ENCODE measurements around the gene ULK4.
"Not testable (repeated sequence)": the region's sequence is repeated elsewhere in the genome, so short reads cannot be mapped to it uniquely, and the experiment has no call there.

Gene ULK4

GRCh38 chr3:41912280-41912679 lies 49.6 kb downstream of the ULK4 start:
- H3K27ac ChIP-seq (ENCODE audit: low read length), result no peak overlapping the region
- no peak overlapping the region for H3K9ac ChIP-seq (ENCODE audit: low read length in 2 of 2)
- H3K27me3 ChIP-seq (ENCODE audit: control insufficient read depth in 1 of 2, insufficient read depth in 2 of 2, low read length in 2 of 2), result no peaks in the 10 kb centered on the region
- no peaks in the 10 kb centered on the region for H3K9me3 ChIP-seq (ENCODE audit: control insufficient read depth in 2 of 2, low read length in 2 of 2)
- H3K36me3 ChIP-seq (ENCODE audit: control insufficient read depth in 2 of 2, insufficient read depth in 2 of 2, low read length in 2 of 2), result no peaks in the 10 kb centered on the region
- no peak overlapping the region for H3K4me3 ChIP-seq (ENCODE audit: low read length in 2 of 2)
- H3K4me1 ChIP-seq (ENCODE audit: control insufficient read depth, insufficient read depth, low read length), result no peaks in the 10 kb centered on the region

- Histone ChIP-seq H3K27ac (ENCODE audit: low read length) (no peak overlapping the region), H3K4me1 (ENCODE audit: control insufficient read depth, insufficient read depth, low read length) (no peaks in the 10 kb centered on the region), H3K27me3 (ENCODE audit: control insufficient read depth in 1 of 2, insufficient read depth in 2 of 2, low read length in 2 of 2) (no peaks in the 10 kb centered on the region), H3K4me3 (ENCODE audit: low read length in 2 of 2) (no peak overlapping the region), H3K9me3 (ENCODE audit: control insufficient read depth in 2 of 2, low read length in 2 of 2) (no peaks in the 10 kb centered on the region), H3K9ac (ENCODE audit: low read length in 2 of 2) (no peak overlapping the region), H3K36me3 (ENCODE audit: control insufficient read depth in 2 of 2, insufficient read depth in 2 of 2, low read length in 2 of 2) (peaks cover 0 to 2% of the 10 kb centered on the region in 2 donors)
Observed at GRCh38 chr3:41907330-41908073, 54.4 kb downstream of the ULK4 start.

DNA sequence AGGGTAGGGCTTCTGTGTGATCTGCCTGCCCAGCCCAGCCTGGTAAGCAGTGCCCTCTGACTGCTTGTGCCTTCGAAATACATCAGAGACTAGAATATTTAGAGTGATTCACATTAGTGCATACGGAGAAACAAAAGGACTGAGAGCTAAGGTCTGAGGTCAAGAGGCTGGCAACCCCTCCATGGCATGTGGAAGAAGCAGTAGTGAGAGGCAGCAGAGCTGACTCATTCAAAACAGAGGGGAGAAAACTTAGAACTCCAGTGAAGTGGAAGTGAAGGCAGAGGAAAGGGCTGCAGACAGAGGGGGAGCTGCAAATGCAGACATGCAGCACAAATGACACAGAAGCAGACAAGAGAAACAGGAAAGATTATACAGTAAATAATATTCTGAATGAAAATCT lies 61.6 kb downstream of the ULK4 start:
- H3K9ac ChIP-seq (ENCODE audit: low read length in 2 of 2), result no peak overlapping the region
- no peak overlapping the region for H3K27ac ChIP-seq (ENCODE audit: low read length)
- no peaks in the 10 kb centered on the region for H3K4me1 ChIP-seq (ENCODE audit: control insufficient read depth, insufficient read depth, low read length)
- H3K36me3 ChIP-seq (ENCODE audit: control insufficient read depth in 2 of 2, insufficient read depth in 2 of 2, low read length in 2 of 2), result peaks cover 3 to 4% of the 10 kb centered on the region in 2 donors
- no peaks in the 10 kb centered on the region for H3K9me3 ChIP-seq (ENCODE audit: control insufficient read depth in 2 of 2, low read length in 2 of 2)
- H3K4me3 ChIP-seq (ENCODE audit: low read length in 2 of 2), result no peak overlapping the region
- no peaks in the 10 kb centered on the region for H3K27me3 ChIP-seq (ENCODE audit: control insufficient read depth in 1 of 2, insufficient read depth in 2 of 2, low read length in 2 of 2)

GRCh38 chr3:41898631-41899030 lies 63.3 kb downstream of the ULK4 start:
- H3K4me3 ChIP-seq (ENCODE audit: low read length in 2 of 2), result no peak overlapping the region
- peaks cover 3 to 4% of the 10 kb centered on the region in 2 donors for H3K36me3 ChIP-seq (ENCODE audit: control insufficient read depth in 2 of 2, insufficient read depth in 2 of 2, low read length in 2 of 2)
- no peaks in the 10 kb centered on the region for H3K27me3 ChIP-seq (ENCODE audit: control insufficient read depth in 1 of 2, insufficient read depth in 2 of 2, low read length in 2 of 2)
- no peaks in the 10 kb centered on the region for H3K9me3 ChIP-seq (ENCODE audit: control insufficient read depth in 2 of 2, low read length in 2 of 2)
- H3K4me1 ChIP-seq (ENCODE audit: control insufficient read depth, insufficient read depth, low read length), result no peaks in the 10 kb centered on the region
- H3K27ac ChIP-seq (ENCODE audit: low read length), result no peak overlapping the region
- H3K9ac ChIP-seq (ENCODE audit: low read length in 2 of 2), result no peak overlapping the region

GRCh38 chr3:41893977-41894376 lies 67.9 kb downstream of the ULK4 start:
- H3K27me3 ChIP-seq (ENCODE audit: control insufficient read depth in 1 of 2, insufficient read depth in 2 of 2, low read length in 2 of 2), result no peaks in the 10 kb centered on the region
- no peaks in the 10 kb centered on the region for H3K4me1 ChIP-seq (ENCODE audit: control insufficient read depth, insufficient read depth, low read length)
- no peak overlapping the region for H3K27ac ChIP-seq (ENCODE audit: low read length)
- H3K9me3 ChIP-seq (ENCODE audit: control insufficient read depth in 2 of 2, low read length in 2 of 2), result no peaks in the 10 kb centered on the region
- no peaks in the 10 kb centered on the region for H3K36me3 ChIP-seq (ENCODE audit: control insufficient read depth in 2 of 2, insufficient read depth in 2 of 2, low read length in 2 of 2)
- no peak overlapping the region for H3K4me3 ChIP-seq (ENCODE audit: low read length in 2 of 2)
- H3K9ac ChIP-seq (ENCODE audit: low read length in 2 of 2), result no peak overlapping the region

GRCh38 chr3:41888368-41889076 lies 73.4 kb downstream of the ULK4 start:
- Histone ChIP-seq H3K4me1 (ENCODE audit: control insufficient read depth, insufficient read depth, low read length) (no peaks in the 10 kb centered on the region), H3K4me3 (ENCODE audit: low read length in 2 of 2) (no peak overlapping the region), H3K36me3 (ENCODE audit: control insufficient read depth in 2 of 2, insufficient read depth in 2 of 2, low read length in 2 of 2) (no peaks in the 10 kb centered on the region), H3K27me3 (ENCODE audit: control insufficient read depth in 1 of 2, insufficient read depth in 2 of 2, low read length in 2 of 2) (no peaks in the 10 kb centered on the region), H3K27ac (ENCODE audit: low read length) (no peak overlapping the region), H3K9me3 (ENCODE audit: control insufficient read depth in 2 of 2, low read length in 2 of 2) (no peaks in the 10 kb centered on the region), H3K9ac (ENCODE audit: low read length in 2 of 2) (no peak overlapping the region)

GRCh38 chr3:41882956-41883355 lies 78.9 kb downstream of the ULK4 start:
- Histone ChIP-seq H3K27me3 (ENCODE audit: control insufficient read depth in 1 of 2, insufficient read depth in 2 of 2, low read length in 2 of 2) (no peaks in the 10 kb centered on the region), H3K9me3 (ENCODE audit: control insufficient read depth in 2 of 2, low read length in 2 of 2) (no peaks in the 10 kb centered on the region), H3K9ac (ENCODE audit: low read length in 2 of 2) (no peak overlapping the region), H3K4me3 (ENCODE audit: low read length in 2 of 2) (no peak overlapping the region), H3K27ac (ENCODE audit: low read length) (no peak overlapping the region), H3K4me1 (ENCODE audit: control insufficient read depth, insufficient read depth, low read length) (no peaks in the 10 kb centered on the region), H3K36me3 (ENCODE audit: control insufficient read depth in 2 of 2, insufficient read depth in 2 of 2, low read length in 2 of 2) (no peaks in the 10 kb centered on the region)

DNA sequence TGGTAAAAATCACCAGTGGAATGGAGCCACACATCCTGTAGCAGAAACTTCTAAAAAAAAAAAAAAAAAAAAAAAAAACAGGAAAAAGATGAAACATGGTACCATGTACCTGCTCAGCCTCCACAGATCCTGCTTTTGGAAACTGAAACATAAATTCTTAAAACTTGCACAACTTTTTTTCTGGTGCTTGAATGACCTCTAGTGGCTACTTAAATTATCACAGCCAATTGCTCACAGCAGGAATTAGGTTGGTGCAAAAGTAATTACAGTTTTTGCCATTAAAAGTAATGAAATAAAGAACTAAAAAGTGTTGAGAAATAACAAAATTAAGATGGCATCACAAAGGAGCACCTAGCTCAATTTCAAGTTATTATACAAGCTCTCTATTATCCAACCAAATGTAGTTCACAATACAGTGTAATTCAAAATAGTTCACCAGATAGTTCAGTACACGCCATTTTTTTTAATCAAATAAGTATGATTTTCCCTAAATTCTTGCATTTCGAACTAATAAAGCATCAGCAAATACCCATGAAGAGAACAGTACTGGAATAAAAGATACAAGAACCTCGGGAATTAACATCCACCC lies 80.6 kb downstream of the ULK4 start:
- Histone ChIP-seq H3K4me1 (ENCODE audit: control insufficient read depth, insufficient read depth, low read length) (no peaks in the 10 kb centered on the region), H3K9me3 (ENCODE audit: control insufficient read depth in 2 of 2, low read length in 2 of 2) (no peaks in the 10 kb centered on the region), H3K27me3 (ENCODE audit: control insufficient read depth in 1 of 2, insufficient read depth in 2 of 2, low read length in 2 of 2) (no peaks in the 10 kb centered on the region), H3K9ac (ENCODE audit: low read length in 2 of 2) (no peak overlapping the region), H3K36me3 (ENCODE audit: control insufficient read depth in 2 of 2, insufficient read depth in 2 of 2, low read length in 2 of 2) (no peaks in the 10 kb centered on the region), H3K27ac (ENCODE audit: low read length) (no peak overlapping the region), H3K4me3 (ENCODE audit: low read length in 2 of 2) (no peak overlapping the region)

DNA sequence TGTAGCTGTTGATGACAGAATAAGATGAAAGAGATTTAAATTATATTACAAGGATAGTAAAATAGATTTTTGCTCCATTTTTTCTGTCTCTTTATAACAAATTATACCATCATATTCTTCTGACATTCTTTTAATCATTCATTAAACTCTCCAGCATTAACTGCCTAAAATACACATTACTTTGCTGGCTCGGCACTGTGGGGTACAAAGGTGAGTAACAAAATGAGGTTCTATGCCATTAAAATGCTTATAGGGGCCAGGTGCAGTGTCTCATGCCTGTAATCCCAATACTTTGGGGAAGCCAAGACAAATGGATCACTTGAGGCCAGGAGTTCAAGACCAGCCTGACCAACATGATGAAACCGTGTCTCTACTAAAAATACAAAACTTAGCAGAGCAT lies 81.5 kb downstream of the ULK4 start:
- H3K9me3 ChIP-seq (ENCODE audit: control insufficient read depth in 2 of 2, low read length in 2 of 2), result no peaks in the 10 kb centered on the region
- H3K4me3 ChIP-seq (ENCODE audit: low read length in 2 of 2), result no peak overlapping the region
- H3K27me3 ChIP-seq (ENCODE audit: control insufficient read depth in 1 of 2, insufficient read depth in 2 of 2, low read length in 2 of 2), result no peaks in the 10 kb centered on the region
- no peaks in the 10 kb centered on the region for H3K36me3 ChIP-seq (ENCODE audit: control insufficient read depth in 2 of 2, insufficient read depth in 2 of 2, low read length in 2 of 2)
- no peak overlapping the region for H3K27ac ChIP-seq (ENCODE audit: low read length)
- H3K4me1 ChIP-seq (ENCODE audit: control insufficient read depth, insufficient read depth, low read length), result no peaks in the 10 kb centered on the region
- no peak overlapping the region for H3K9ac ChIP-seq (ENCODE audit: low read length in 2 of 2)

DNA sequence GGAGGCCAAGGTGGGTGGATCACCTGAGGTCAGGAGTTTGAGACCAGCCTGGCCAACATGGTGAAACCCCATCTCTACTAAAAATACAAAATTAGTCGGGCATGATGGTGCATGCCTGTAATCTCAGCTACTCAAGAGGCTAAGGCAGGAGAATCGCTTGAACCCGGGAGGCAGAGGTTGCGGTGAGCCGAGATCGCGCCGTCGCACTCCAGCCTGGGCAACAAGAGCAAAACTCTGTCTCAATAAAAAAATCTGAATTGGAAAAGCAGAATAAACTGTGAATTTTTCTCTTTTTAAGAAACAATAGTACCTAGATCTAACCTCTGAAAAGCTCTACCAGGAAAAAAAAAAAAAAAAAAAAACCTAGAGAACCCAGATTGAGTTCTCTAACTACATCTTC lies 84.2 kb downstream of the ULK4 start:
- H3K27ac ChIP-seq (ENCODE audit: low read length); H3K9me3 ChIP-seq (ENCODE audit: control insufficient read depth in 2 of 2, low read length in 2 of 2); H3K9ac ChIP-seq (ENCODE audit: low read length in 2 of 2); H3K4me1 ChIP-seq (ENCODE audit: control insufficient read depth, insufficient read depth, low read length); H3K36me3 ChIP-seq (ENCODE audit: control insufficient read depth in 2 of 2, insufficient read depth in 2 of 2, low read length in 2 of 2); H3K27me3 ChIP-seq (ENCODE audit: control insufficient read depth in 1 of 2, insufficient read depth in 2 of 2, low read length in 2 of 2); H3K4me3 ChIP-seq (ENCODE audit: low read length in 2 of 2): not testable (repeated sequence)

DNA sequence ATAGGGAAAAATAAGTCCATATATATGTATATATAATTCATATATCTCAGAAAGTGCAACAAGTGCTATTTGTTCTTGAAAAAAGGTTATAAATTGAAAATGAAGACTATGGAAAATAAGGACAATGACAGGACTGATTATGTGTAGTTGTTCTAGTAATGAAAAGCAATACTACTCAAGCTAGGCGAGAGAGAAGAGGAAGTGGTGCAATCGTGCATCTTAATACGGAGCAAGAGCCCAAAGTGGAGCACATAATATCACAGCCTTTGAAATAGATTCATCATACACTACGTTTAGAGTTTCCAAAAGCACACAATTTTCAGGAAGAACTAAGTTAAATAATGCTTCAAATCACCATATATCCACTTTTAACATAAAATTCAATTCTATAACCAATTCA lies 87.9 kb downstream of the ULK4 start:
- Histone ChIP-seq H3K27me3 (ENCODE audit: control insufficient read depth in 1 of 2, insufficient read depth in 2 of 2, low read length in 2 of 2) (no peaks in the 10 kb centered on the region), H3K36me3 (ENCODE audit: control insufficient read depth in 2 of 2, insufficient read depth in 2 of 2, low read length in 2 of 2) (no peaks in the 10 kb centered on the region), H3K27ac (ENCODE audit: low read length) (no peak overlapping the region), H3K9ac (ENCODE audit: low read length in 2 of 2) (no peak overlapping the region), H3K9me3 (ENCODE audit: control insufficient read depth in 2 of 2, low read length in 2 of 2) (no peaks in the 10 kb centered on the region), H3K4me3 (ENCODE audit: low read length in 2 of 2) (no peak overlapping the region), H3K4me1 (ENCODE audit: control insufficient read depth, insufficient read depth, low read length) (no peaks in the 10 kb centered on the region)

Measured in stomach smooth muscle (tissue), 2 donors.